Neural cell (in vitro differentiated cells): Measurements from ENCODE around the gene CDK9. TPM values are rescaled to one million over a fixed set of nuclear protein-coding genes. Genes with fewer than 3 reads are reported as not detected.

ENCODE experiments used
- H2AFZ ChIP-seq: fragments of 200-600, 300-800 bp; sonication (generic), shearing (Covaris generic); 2 replicates; pipeline ENCODE4 v1.6.0; 2014; ENCODE audit warnings: low read depth, mild to moderate bottlenecking, antibody characterized with exemption, low read length, moderate library complexity
- H3F3A ChIP-seq: fragments of 200-600 bp; shearing (Covaris generic); 2 replicates; pipeline ENCODE4 v1.6.1; 2016; ENCODE audit warnings: mild to moderate bottlenecking, moderate library complexity, mixed read lengths, antibody characterized with exemption, low read length; ENCODE audit not compliant: insufficient read depth, poor library complexity, severe bottlenecking
- H3K27ac ChIP-seq: fragments of 200-600, 300-800 bp; sonication (generic), shearing (Covaris generic); 2 replicates; pipeline ENCODE4 v1.5.1; 2014; ENCODE audit warnings: mild to moderate bottlenecking, low read length, moderate library complexity
- H3K27me3 ChIP-seq: fragments of 300-800, 200-600 bp; sonication (generic), shearing (Covaris generic); 2 replicates; pipeline ENCODE4 v1.6.0; 2014; ENCODE audit warnings: mild to moderate bottlenecking, low read depth, low read length, moderate library complexity; ENCODE audit not compliant: insufficient read depth
- H3K36me3 ChIP-seq: fragments of 300-800, 200-600 bp; sonication (generic), shearing (Covaris generic); 2 replicates; pipeline ENCODE4 v1.5.1; 2014; ENCODE audit warnings: mild to moderate bottlenecking, antibody characterized with exemption, low read length, moderate library complexity; ENCODE audit not compliant: insufficient read depth
- H3K4me2 ChIP-seq: fragments of 300-800, 200-600 bp; sonication (generic), shearing (Covaris generic); 2 replicates; pipeline ENCODE4 v1.6.0; 2014; ENCODE audit warnings: mild to moderate bottlenecking, low read length
- H3K4me3 ChIP-seq: fragments of 300-800, 200-600 bp; sonication (generic), shearing (Covaris generic); 2 replicates; pipeline ENCODE4 v1.5.1; 2014; ENCODE audit warnings: mild to moderate bottlenecking, low read length, moderate library complexity
- H3K79me2 ChIP-seq: fragments of 200-600 bp; shearing (Covaris generic); replicated peaks from 2 replicates; pipeline ENCODE4 v1.6.0; 2014; ENCODE audit warnings: mild to moderate bottlenecking, low read length, moderate library complexity; ENCODE audit not compliant: insufficient read depth
- H3K9ac ChIP-seq: fragments of 300-800, 200-600 bp; sonication (generic), shearing (Covaris generic); 2 replicates; pipeline ENCODE4 v1.6.1; 2016; ENCODE audit warnings: mild to moderate bottlenecking, low read length, mixed read lengths
- H3K9me2 ChIP-seq: fragments of 200-600 bp; shearing (Covaris generic); 2 replicates; pipeline ENCODE4 v1.6.1; 2016; ENCODE audit warnings: mild to moderate bottlenecking, low read length, mixed read lengths; ENCODE audit not compliant: insufficient read depth
- H3K9me3 ChIP-seq: fragments of 200-600, 300-800 bp; sonication (generic), shearing (Covaris generic); 2 replicates; pipeline ENCODE4 v1.6.1; 2016; ENCODE audit warnings: mild to moderate bottlenecking, mixed run types, low read length, moderate library complexity, mixed read lengths
- H4K20me1 ChIP-seq: fragments of 200-600 bp; shearing (Covaris generic); 2 replicates; pipeline ENCODE4 v1.6.1; 2016; ENCODE audit warnings: mild to moderate bottlenecking, mixed run types; ENCODE audit not compliant: insufficient read depth
- CTCF ChIP-seq: fragments of 450-650 bp; IDR thresholded peaks from 2 replicates; pipeline ENCODE4 v1.5.1; 2014; ENCODE audit warnings: antibody characterized with exemption, mild to moderate bottlenecking, moderate library complexity; ENCODE audit not compliant: poor library complexity, severe bottlenecking
- EP300 ChIP-seq: fragments of 450-650 bp; conservative IDR thresholded peaks from 2 replicates; pipeline ENCODE4 v1.6.1; 2014; ENCODE audit warnings: antibody characterized with exemption, mild to moderate bottlenecking, moderate library complexity; ENCODE audit not compliant: poor library complexity, severe bottlenecking
- EZH2 ChIP-seq: fragments of 200-600, 300-800 bp; shearing (Covaris generic), sonication (generic); IDR thresholded peaks from 2 replicates; pipeline ENCODE4 v1.6.1; 2014; ENCODE audit warnings: antibody characterized with exemption, low read length, borderline replicate concordance, mild to moderate bottlenecking; ENCODE audit not compliant: insufficient read depth, poor library complexity, severe bottlenecking
- MXI1 ChIP-seq: fragments of 450-650 bp; conservative IDR thresholded peaks from 2 replicates; pipeline ENCODE4 v1.6.1; 2014; ENCODE audit warnings: antibody characterized with exemption, mild to moderate bottlenecking; ENCODE audit not compliant: poor library complexity, severe bottlenecking
- POLR2AphosphoS5 ChIP-seq: IDR thresholded peaks from 2 replicates; pipeline ENCODE4 v1.6.1; 2012
- RAD21 ChIP-seq: fragments of 450-650 bp; conservative IDR thresholded peaks from 2 replicates; pipeline ENCODE4 v1.6.1; 2014; ENCODE audit warnings: antibody characterized with exemption, mild to moderate bottlenecking, moderate library complexity
- REST ChIP-seq: IDR thresholded peaks from 2 replicates; pipeline ENCODE4 v1.6.1; 2012; ENCODE audit warnings: borderline replicate concordance
- SMC3 ChIP-seq: fragments of 450-650 bp; conservative IDR thresholded peaks from 2 replicates; pipeline ENCODE4 v1.6.1; 2014; ENCODE audit warnings: antibody characterized with exemption, mild to moderate bottlenecking, moderate library complexity; ENCODE audit not compliant: poor library complexity
- TAF1 ChIP-seq: IDR thresholded peaks from 2 replicates; pipeline ENCODE4 v1.6.1; 2012; ENCODE audit warnings: low read depth
- polyA plus RNA-seq: library from polyadenylated mRNA; depleted of rRNA; stranded (reverse); fragments of >200 nt; gene quantifications from 2 replicates; pipeline ENCODE4 v1.2.3, GENCODE V29; 2014

Gene CDK9
- polyA plus RNA-seq, 1 donor from 2014 or later: 195 TPM

- peak overlapping the region; percentile 100 for H3K9ac ChIP-seq
- TF ChIP-seq POLR2AphosphoS5 (no peak), CTCF (no peak), SMC3 (no peak), EZH2 (no peak), RAD21 (no peak), REST (no peak), TAF1 (no peak), MXI1 (no peak), EP300 (no peak)
- H3K27ac ChIP-seq: peak overlapping the region; percentile 98
Measured at GRCh38 chr9:127753148-127753547, 32.7 kb upstream of the CDK9 start.

GRCh38 chr9:127753622-127754021 lies 32.2 kb upstream of the CDK9 start:
- peak overlapping the region; percentile 100 for H3K4me3 ChIP-seq
- no peaks in the 10 kb centered on the region for H3K27me3 ChIP-seq
- H3K27ac ChIP-seq: peak overlapping the region; percentile 98
- no peaks in the 10 kb centered on the region for H3K9me3 ChIP-seq
- H3K79me2 ChIP-seq: peaks cover 26% of the 10 kb centered on the region
- no peak overlapping the region for H2AFZ ChIP-seq
- H3K4me2 ChIP-seq: peak overlapping the region; percentile 36
- no peaks in the 10 kb centered on the region for H3K9me2 ChIP-seq
- no peaks in the 10 kb centered on the region for H3K36me3 ChIP-seq
- peak overlapping the region; percentile 100 for H3K9ac ChIP-seq
- no peaks in the 10 kb centered on the region for H4K20me1 ChIP-seq
- TF ChIP-seq SMC3: no peak
- no peak for TF ChIP-seq EP300
- TF ChIP-seq RAD21: no peak
- no peak for TF ChIP-seq REST
- no peak for TF ChIP-seq TAF1
- TF ChIP-seq CTCF: no peak
- TF ChIP-seq MXI1: no peak
- TF ChIP-seq EZH2: no peak
- no peak for TF ChIP-seq POLR2AphosphoS5
- no peaks in the 10 kb centered on the region for H3F3A ChIP-seq

More at GRCh38 chr9:127753148-127753547, 32.7 kb upstream of the CDK9 start:
- peak overlapping the region; percentile 100 for H3K4me3 ChIP-seq
- H3K9me2 ChIP-seq: no peaks in the 10 kb centered on the region
- peaks cover 26% of the 10 kb centered on the region for H3K79me2 ChIP-seq
- H3K4me2 ChIP-seq: peak overlapping the region; percentile 36
- no peaks in the 10 kb centered on the region for H3K27me3 ChIP-seq
- H3K36me3 ChIP-seq: no peaks in the 10 kb centered on the region
- H4K20me1 ChIP-seq: no peaks in the 10 kb centered on the region
- H3F3A ChIP-seq: no peaks in the 10 kb centered on the region
- no peak overlapping the region for H2AFZ ChIP-seq
- no peaks in the 10 kb centered on the region for H3K9me3 ChIP-seq
